Right lobe of liver (tissue), 6 donors: ENCODE data around the gene NDUFA7. TPM values are rescaled to one million over a fixed set of nuclear protein-coding genes. Genes with fewer than 3 reads are reported as not detected.
"Not testable (repeated sequence)": the region's sequence is repeated elsewhere in the genome, so short reads cannot be mapped to it uniquely, and the experiment has no call there.

Source experiments
- ATAC-seq, 4 donors: fragments of 200-7000 bp; cut with Tn5 transposase; one replicate each; pipeline ENCODE4 v1.9.1; 2020; ENCODE audit warnings: mild to moderate bottlenecking in 4 of 4, moderate library complexity in 4 of 4
- DNase-seq, 3 donors: peaks; one replicate each; pipeline ENCODE4 v3.0.0-alpha.2; 2020
- H3K27ac ChIP-seq, 3 donors: fragments of 200-600 bp; one replicate each; pipeline ENCODE4 v1.8.0; 2022
- H3K27me3 ChIP-seq, 2 donors: fragments of 200-600 bp; one replicate each; pipeline ENCODE4 v1.8.0; 2022
- H3K36me3 ChIP-seq, 4 donors: fragments of 200-600 bp; sonication (generic) in 1 of 4; one replicate each; pipeline versions ENCODE4 v1.5.1 to v1.8.0; 2017 to 2022; ENCODE audit warnings: control low read depth in 1 of 4
- H3K4me1 ChIP-seq, 4 donors: fragments of 200-600 bp; sonication (generic) in 1 of 4; one replicate each; pipeline versions ENCODE4 v1.5.1 to v1.8.0; 2017 to 2022; ENCODE audit warnings: control low read depth in 1 of 4
- H3K4me3 ChIP-seq, 3 donors: fragments of 200-600 bp; one replicate each; pipeline ENCODE4 v1.8.0; 2022
- H3K9me3 ChIP-seq, 4 donors: fragments of 200-600 bp; sonication (generic) in 1 of 4; one replicate each; pipeline versions ENCODE4 v1.5.1 to v1.8.0; 2017 to 2022; ENCODE audit warnings: control low read depth in 1 of 4
- POLR2A ChIP-seq: fragments of 450-650 bp; IDR thresholded peaks from one replicate; pipeline ENCODE4 v1.6.1; 2017; ENCODE audit warnings: antibody characterized with exemption, mild to moderate bottlenecking
- WGBS: methylation state at CpG from one replicate; pipeline ENCODE4 v1.1.6; 2018; ENCODE audit warnings: low coverage, low lambda C conversion rate; ENCODE audit not compliant: insufficient coverage; ENCODE audit errors: missing lambda C conversion rate; 5-methylcytosine and 5-hydroxymethylcytosine counted together
- intact Hi-C, 2 donors: fragments of 100-400 bp; cut with DNase I; formaldehyde crosslinking; loops; one replicate each; pipeline versions ENCODE4 v1.11.2 to v1.14.1; 2022
- total RNA-seq, 6 experiments: library from RNA; depleted of rRNA in 2 of 6; stranded (reverse); fragments of >200 nt in 2 of 6; fragmentation: NEBNext Ultra II Directional in 3 of 6; extraction: Animal tissue kit (Norgen Biotek cat#: 25700) in 3 of 6; gene quantifications; one replicate each; pipeline versions ENCODE4 v1.1.0 to v1.2.4, GENCODE V29; 2016 to 2023
- TF ChIP-seq, protein P1 (sequence below), 4 donors: fragments of 200-600 bp in 3 of 4; fragments of 450-650 bp in 1 of 4; IDR thresholded peaks; one replicate each; pipeline versions ENCODE4 v1.5.1 to v1.8.0; 2016 to 2022; ENCODE audit warnings: antibody characterized with exemption in 4 of 4, mild to moderate bottlenecking in 2 of 4
- donor health status: DM: no; HTN: yes; CAD: no.
- donor health status: DM: no; HTN: no; CAD: no.
- donor health status: DM: no; HTN: no; CAD: no.
- donor health status: DM: no; HTN: yes; CAD: no.
- donor health status: DM: no; HTN: yes; CAD: no.

NDUFA7 gene
- total RNA-seq, 6 experiments from 2014 or later, result 20.8 to 60.5 (median 25.9) TPM

GRCh38 chr19:8321986-8322637 lies 937 bp upstream of the NDUFA7 start:
- no peak for TF ChIP-seq POLR2A
- TF ChIP-seq, protein P1, sequence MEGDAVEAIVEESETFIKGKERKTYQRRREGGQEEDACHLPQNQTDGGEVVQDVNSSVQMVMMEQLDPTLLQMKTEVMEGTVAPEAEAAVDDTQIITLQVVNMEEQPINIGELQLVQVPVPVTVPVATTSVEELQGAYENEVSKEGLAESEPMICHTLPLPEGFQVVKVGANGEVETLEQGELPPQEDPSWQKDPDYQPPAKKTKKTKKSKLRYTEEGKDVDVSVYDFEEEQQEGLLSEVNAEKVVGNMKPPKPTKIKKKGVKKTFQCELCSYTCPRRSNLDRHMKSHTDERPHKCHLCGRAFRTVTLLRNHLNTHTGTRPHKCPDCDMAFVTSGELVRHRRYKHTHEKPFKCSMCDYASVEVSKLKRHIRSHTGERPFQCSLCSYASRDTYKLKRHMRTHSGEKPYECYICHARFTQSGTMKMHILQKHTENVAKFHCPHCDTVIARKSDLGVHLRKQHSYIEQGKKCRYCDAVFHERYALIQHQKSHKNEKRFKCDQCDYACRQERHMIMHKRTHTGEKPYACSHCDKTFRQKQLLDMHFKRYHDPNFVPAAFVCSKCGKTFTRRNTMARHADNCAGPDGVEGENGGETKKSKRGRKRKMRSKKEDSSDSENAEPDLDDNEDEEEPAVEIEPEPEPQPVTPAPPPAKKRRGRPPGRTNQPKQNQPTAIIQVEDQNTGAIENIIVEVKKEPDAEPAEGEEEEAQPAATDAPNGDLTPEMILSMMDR (IDR thresholded peaks at IDR 0.05), result no peak
- H3K36me3 ChIP-seq, result peaks cover 0 to 16% (median 7%) of the 10 kb centered on the region in 4 donors
- no peak for ATAC-seq

DNA sequence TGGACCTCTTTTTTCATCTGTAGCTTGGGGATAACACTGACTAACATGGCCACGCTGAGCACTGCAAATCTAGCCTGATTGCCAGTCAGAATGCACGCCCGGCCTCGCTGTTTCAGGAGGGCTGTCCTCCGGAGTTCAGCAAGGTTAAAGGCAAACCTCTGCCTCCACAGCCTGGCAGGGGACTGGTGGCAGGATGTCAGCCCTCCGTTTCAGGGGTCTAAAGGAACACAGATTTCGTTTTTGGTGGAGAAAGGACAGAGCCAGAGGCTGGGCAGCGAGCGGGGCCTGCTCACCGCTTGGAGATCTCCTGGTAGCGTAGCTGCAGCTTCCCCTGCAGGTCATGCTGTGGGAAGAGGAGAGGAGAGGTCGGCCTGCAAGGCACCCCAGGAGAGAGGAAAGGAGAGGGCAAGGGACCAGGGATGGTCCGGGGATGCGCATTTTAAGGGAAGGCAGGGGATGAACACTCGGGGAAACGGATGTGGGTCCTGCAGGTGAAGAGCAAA lies 560 bp downstream of the NDUFA7 start:
- Histone ChIP-seq H3K4me1 (peaks cover 0 to 31% (median 6%) of the 10 kb centered on the region in 4 donors), H3K4me3 (peak overlapping the region; percentile 75 to 92 (median 88)), H3K9me3 (no peaks in the 10 kb centered on the region), H3K27me3 (no peaks in the 10 kb centered on the region), H3K36me3 (peaks cover under 1 to 18% (median 10%) of the 10 kb centered on the region in 4 donors), H3K27ac (peak overlapping the region; percentile 83 to 91 (median 89))
- peak in 3 of 4 donors; percentile 1 to 8 (median 2) for ATAC-seq
- 0% methylated on average over 12 of the region's 16 CpGs for WGBS
- intact Hi-C loops, result loop anchor here in 1 of 2 donors (10.0 kb wide), 1 partner anchor 194 kb away; the partner anchor contains the start of gene ZNF414
- no peak for TF ChIP-seq POLR2A
- TF ChIP-seq, protein P1 (IDR thresholded peaks at IDR 0.05), result no peak
- DNase-seq, result no peak

More at GRCh38 chr19:8321986-8322637, 937 bp upstream of the NDUFA7 start:
- H3K9me3 ChIP-seq, result no peaks in the 10 kb centered on the region
- WGBS, result 29% methylated on average over 22 of the region's 30 CpGs
- peaks cover 0 to 31% (median 6%) of the 10 kb centered on the region in 4 donors for H3K4me1 ChIP-seq
- no peaks in the 10 kb centered on the region for H3K27me3 ChIP-seq
- no peak for DNase-seq
- intact Hi-C loops, result loop anchor here in 1 of 2 donors (10.0 kb wide), 1 partner anchor 193 kb away; the partner anchor contains the start of gene ZNF414
- peak overlapping the region; percentile 75 to 91 (median 89) for H3K27ac ChIP-seq
- H3K4me3 ChIP-seq, result peak overlapping the region; percentile 75 to 92 (median 88)

DNA sequence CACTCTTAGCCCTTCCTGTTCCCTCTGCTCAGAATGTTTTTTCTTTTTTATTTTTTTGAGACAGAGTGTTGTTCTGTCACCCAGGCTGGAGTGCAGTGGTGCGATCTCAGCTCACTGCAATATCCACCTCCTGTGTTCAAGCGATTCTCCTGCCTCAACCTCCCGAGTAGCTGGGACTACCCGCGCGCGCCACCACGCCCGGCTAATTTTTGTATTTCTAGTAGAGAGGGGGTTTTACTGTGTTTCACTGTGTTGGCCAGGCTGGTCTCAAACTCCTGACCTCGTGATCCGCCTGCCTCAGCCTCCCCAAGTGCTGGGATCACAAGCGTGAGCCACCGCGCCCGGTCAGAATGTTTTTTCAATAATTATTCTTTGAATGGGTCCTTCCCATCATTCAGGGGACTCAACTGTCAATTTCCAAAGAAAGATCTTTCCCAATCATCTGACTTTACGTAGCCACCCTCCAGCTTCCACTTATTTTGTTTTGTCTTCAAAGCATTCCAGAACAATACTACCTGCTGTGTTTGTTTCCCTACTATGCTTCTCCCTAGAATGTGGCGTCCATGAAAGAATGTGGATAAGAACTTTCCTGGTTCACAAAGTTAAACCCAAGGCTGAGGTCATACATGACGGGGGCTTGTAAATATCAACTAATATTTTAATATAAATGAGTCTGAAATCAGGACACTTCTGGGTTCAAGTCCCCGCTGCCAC lies 1.2 kb downstream of the NDUFA7 start:
- Histone ChIP-seq H3K4me3 (peak overlapping the region; percentile 75 to 92 (median 88)), H3K9me3 (no peaks in the 10 kb centered on the region), H3K27me3 (no peaks in the 10 kb centered on the region), H3K36me3 (peaks cover 5 to 23% (median 13%) of the 10 kb centered on the region in 4 donors), H3K27ac (peak overlapping the region in 1 of 3 donors; percentile 89), H3K4me1 (peaks cover 0 to 30% (median 6%) of the 10 kb centered on the region in 4 donors)
- intact Hi-C loops, result loop anchor here in 1 of 2 donors (10.0 kb wide), 1 partner anchor 195 kb away; the partner anchor contains the start of gene ZNF414
- DNase-seq, result no peak
- WGBS, result 81% methylated on average over 17 of the region's 19 CpGs
- ATAC-seq, result no peak
- TF ChIP-seq POLR2A, result no peak
- TF ChIP-seq, protein P1 (IDR thresholded peaks at IDR 0.05), result no peak

GRCh38 chr19:8318835-8319234 lies 2.3 kb downstream of the NDUFA7 start:
- H3K27me3 ChIP-seq, H3K9me3 ChIP-seq, H3K27ac ChIP-seq, DNase-seq, ATAC-seq, intact Hi-C loops, H3K4me3 ChIP-seq: not testable (repeated sequence)
- Histone ChIP-seq H3K4me1 (peaks cover 0 to 24% (median 6%) of the 10 kb centered on the region in 4 donors), H3K36me3 (peaks cover 5 to 29% (median 15%) of the 10 kb centered on the region in 4 donors)
- 70% methylated on average over 9 of the region's 9 CpGs for WGBS
